ENCODE measurements around the gene EIF4E2.
A peak's percentile ranks its signal among the peaks of the same experiment; 100 is the strongest.
"Not testable (repeated sequence)": the region's sequence is repeated elsewhere in the genome, so short reads cannot be mapped to it uniquely, and the experiment has no call there.

EIF4E2 gene

DNA sequence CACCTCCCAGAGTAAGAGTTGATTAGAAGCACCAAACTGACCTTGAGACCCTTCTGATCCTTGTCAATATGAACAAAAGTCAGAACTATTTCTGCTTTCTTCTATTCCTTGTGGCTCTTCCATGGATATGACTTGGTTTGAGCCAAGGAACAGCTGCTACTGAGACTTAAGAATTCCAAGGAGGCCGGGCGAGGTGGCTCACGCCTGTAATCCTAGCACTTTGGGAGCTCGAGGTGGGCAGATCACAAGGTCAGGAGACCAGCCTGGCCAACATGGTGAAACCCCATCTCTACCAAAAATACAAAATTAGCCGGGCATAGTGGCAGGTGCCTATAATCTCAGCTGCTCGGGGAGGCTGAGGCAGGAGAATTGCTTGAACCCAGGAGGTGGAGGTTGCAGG, 20.0 kb downstream of the EIF4E2 start:
- not testable (repeated sequence) for DNase-seq

DNA sequence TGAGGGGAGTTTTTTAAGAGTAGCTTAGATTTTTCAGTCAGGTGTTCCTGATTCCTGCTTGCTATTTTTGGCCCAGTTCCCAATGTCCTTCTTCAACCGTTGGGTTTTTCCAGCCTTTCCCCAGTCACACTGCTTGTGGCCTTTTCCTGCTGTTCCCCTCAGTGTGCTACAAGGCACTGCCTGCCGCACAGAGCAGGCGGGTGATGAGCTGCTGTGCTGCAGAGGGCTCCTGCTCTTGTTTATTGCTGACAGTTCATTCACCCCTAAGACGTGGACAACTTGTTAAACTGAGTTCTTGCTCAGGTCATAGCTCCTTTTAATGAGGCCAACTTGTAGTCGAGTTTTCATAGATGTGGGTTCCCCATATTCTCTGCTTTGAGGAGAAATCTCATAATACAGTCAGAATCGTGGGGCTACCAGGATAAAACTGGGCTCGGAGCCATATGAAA, 20.6 kb downstream of the EIF4E2 start:
- no peak for DNase-seq

DNA sequence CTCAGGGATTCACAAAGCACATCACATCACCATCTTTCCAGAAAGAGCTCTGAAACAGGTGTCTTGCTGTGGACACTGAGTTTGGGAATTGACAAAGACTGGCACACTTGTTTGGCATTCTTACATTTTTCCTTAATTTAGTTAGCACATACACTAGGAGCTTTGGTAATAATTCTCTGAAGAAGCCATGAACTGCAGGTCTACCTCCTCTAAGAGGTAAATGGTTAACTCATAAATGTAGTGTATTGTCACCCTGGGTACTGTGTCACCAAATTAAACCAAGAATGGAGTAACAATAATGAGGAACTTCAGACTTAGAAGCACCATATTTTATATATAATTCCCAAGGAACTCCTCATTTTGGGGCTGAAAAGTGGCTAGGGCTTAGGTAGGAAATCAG, 22.6 kb downstream of the EIF4E2 start:
- no peak for DNase-seq

DNA sequence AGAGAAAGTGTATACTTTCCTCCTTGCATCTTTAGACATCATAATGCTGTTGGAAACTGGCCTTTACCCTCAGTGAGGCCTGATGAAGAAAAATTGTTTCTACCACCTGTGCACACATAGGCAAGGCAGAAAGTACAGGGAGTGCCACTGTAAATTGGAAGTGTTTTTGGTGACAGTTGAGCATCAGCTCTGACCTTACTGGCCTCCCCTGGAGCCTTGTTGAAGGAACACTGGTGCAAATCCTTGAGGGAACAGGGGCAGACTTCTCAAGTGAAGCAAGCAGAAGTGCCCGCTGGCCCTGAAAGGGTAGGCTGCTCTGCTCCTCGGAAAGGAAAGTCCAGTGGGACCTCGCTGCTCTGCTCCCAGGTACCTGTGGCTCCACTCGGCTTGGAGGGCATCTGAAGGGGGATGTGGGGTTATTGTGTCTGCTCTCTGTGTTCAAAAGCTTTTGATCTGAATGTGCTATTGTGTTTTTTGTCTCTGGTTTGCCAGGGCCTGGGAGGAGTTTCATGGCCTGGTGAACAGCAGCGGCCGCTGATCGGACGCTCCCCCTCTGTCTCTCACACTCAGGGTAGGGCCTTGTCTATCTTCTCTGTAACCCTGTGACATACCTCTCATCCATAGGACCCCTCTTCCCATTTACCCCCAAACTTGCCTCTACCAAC, 23.4 kb downstream of the EIF4E2 start:
- DNase-seq: no peak

DNA sequence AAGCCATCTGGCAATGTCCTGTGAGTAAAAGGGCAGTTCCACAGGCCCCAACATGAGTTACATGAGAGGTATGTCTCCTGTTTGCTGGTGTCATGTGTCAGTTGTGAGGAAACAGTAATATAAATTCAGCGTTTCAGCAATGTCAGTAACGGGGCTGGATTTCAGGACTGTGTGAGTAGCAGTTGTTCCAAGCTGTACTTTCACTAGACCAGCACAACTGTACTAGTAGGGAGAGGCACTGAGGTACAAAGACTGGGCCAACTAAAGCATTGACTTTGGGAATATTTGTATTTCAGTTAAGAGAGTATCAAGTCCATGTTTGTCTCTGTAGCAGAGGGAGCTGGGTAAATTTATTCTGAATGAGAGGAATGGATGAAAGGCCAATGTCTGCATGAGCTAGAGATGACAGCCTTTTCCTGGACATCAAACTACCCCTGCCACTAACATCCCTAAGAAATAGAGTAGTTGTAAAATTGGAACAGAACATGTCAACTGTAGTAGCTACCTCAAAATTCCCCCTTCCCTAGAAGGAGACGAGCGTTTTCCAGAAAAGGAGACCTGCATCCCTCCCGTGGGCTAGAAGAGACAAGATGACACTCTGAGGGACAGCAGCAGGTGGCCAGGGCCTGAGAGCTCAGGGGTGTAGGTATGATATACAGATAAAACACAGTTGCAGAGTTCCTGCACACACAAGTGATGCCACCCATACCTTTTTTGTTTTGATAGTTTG, 24.4 kb downstream of the EIF4E2 start:
- no peak for DNase-seq

DNA sequence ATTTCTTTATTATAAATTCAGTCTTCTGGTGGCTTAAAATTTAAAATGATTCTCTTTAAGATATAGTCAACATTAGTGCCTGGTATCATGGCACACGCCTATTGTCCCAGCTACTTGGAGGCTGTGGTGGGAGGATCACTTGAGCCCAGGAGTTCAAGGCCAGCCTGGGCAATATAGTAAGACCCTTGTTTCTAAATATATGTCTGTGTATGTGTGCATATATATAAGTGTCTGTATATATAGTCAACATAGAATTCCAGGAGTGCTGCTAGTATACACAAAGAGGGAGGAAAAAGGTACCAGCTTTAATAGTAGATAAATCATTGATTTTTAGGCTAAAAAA, 24.9 kb downstream of the EIF4E2 start:
- DNase-seq: no peak

DNA sequence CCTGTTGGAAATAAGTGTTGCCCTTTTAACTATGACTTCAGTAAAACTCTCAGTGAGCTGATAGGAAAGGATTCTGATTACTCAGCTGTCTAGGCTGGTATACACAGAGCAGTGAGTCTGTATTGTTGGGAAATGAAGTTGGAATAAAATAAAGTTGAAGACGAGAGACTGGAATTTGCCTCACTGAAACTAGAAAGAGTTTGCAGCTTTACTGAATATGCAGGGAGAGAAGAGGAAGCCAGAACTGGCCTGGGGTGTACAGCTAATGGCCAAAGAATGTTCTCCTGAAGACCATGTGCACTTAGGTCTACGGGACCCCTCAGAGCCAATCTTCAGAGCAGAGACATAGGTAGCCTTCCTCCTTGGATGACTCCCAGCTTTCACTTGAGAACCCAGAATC, 26.5 kb downstream of the EIF4E2 start:
- DNase-seq: no peak

DNA sequence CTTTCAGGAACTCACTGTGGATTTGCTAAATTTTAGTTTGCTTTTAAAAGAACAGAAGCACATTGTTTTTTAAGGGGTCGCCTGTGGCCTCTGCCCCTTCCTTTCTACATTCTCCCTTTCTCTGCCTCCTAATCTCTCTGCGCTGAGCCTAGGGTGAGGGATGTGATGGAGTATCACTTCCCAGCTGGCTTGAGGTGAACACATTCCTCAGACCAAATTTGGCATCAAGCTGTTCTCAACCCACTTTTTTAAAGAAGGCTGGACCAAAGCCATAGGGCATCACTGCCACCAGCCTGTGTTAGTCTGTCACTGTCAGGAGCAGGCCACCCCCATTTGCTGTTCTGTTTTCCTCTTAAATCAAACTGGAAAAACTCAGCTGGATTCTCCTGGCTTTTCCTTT, 27.4 kb downstream of the EIF4E2 start:
- no peak for DNase-seq

DNA sequence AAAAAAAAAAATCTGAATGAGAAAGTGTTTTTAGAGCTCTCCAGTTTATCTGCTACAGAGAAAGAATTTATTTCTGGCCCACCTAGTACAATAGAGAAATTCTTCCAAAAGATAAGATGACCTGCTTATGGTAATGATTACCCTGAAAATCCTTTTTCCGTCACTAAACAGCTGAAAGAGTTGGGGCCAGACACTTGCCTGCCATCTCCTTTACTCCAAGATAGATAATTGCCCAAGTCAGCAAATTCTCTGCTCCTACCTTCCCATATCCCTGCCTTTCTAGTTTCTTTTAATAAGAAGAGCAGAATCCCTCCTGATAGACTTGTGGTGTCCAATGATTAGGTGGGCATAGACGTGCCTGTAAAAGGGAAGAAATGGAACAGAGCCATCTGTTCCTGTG, 28.1 kb downstream of the EIF4E2 start:
- no peak for DNase-seq

DNA sequence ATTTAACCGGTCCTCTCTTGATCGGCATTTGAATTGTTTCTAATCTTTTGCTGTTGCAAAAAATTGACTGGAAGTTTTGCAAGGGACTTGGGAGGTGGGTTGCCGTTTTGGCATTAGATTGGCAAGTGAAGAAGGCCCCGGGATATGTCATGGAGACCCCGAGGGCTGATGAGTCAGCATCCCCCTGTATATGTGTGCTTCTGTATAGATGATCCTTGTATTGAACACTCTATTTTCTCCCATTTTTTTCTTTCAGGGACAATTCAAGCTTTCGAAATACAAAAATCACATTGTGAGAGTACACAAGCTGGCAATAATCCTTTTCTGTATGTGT, 30.1 kb downstream of the EIF4E2 start:
- DNase-seq: no peak

DNA sequence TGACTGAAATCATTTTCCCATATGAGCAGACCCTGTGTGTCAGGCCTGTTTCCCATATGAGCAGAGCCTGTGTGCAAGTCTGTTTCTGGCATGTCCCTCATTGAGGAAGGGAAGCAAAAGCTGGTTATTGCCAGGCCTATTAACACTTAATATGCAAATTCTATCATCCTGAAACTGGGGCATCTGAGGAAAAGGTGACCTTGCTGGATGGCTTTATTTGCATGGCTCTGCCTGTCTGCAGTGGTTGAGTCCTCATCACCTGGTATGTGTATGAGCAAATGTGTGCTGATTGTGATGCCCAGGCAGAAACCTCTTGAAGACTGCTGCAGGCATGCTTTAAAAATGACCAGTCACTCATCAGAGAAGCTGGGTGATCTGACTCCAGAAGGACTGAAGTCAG, 31.2 kb downstream of the EIF4E2 start:
- no peak for DNase-seq

DNA sequence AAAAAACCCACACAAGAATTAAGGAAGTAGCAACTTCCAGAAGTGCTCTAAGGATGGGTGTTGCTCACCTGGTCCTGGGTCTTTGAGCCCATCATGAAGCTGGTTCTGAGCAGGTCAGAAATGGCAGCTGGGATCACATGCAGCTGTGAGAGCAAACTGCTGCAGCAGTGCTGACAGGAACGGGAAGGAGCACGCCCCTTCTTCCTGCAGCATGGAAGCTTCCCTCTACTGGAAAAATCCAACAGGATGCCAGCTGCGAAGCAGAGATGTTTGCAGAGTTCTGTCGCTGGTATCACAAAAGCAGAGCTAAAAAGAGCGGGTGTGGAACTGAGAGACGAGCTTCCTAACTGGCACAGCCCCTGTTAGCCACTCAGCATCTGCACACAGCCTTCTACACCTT, 33.7 kb downstream of the EIF4E2 start:
- DNase-seq: no peak

DNA sequence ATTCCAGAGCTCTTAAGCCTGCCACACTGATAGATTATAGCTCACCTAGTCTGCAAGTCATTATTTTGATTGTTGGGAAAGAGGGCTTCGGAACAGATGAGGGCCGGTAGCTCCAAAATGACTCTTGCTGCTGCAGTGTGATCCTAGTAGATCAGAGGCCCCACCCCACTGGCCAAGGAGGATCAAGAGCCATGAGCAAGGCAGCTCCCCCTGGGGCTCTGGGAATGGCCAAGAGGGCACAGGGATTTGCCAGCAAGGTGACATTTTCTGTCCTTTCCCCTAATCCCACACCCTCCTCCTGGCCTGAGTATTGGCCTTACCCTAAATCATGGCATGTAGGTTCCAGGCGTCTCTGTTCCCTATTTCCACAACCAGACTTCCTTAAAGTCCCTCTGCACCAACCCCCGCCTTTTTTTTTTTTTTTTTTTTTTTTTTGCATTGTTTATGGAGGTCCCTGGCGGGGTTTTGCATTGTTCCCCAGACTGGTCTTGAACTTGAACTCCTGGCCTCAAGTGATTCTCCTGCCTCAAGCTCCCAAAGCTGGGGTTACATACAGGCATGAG, 36.5 kb downstream of the EIF4E2 start:
- no peak for DNase-seq

DNA sequence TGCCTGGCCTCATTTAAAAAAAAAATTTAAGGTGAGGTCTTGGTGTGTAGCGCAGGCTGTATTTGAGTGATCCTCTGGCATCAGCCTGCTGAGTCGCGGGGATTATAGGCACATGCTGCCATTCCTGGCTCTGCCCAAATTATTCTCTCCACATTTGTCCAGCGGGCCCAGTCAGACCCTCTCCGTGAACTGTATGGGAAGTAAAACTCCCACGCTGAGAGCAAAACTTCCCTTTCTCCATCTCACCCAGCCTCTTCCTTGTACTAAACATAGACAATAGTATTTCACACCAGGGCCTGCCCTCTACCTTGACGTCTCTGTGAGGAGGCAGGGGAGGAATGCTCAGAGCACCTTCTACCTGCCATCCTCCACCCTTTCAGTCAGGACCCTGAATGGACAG, 37.0 kb downstream of the EIF4E2 start:
- no peak for DNase-seq

DNA sequence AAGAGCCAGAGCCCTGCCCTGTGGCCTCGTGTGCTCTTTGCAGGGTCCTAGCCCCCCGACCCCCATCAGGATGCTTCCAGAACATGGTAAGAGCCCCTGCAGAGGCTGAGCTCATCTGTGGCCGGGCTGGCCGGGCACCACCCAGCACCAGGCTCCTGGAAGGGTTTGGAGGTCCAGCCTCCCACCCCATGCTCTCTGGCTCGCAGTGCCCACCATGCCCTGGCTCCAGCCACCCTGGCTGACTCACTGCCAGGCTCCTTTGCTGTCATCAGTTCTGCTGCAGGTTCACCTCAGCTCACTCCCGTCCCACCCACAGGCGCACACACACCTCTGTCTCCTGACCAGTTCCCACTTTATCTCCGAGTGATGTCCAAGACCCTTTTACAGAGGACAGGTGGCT, 37.5 kb downstream of the EIF4E2 start:
- DNase-seq: no peak

DNA sequence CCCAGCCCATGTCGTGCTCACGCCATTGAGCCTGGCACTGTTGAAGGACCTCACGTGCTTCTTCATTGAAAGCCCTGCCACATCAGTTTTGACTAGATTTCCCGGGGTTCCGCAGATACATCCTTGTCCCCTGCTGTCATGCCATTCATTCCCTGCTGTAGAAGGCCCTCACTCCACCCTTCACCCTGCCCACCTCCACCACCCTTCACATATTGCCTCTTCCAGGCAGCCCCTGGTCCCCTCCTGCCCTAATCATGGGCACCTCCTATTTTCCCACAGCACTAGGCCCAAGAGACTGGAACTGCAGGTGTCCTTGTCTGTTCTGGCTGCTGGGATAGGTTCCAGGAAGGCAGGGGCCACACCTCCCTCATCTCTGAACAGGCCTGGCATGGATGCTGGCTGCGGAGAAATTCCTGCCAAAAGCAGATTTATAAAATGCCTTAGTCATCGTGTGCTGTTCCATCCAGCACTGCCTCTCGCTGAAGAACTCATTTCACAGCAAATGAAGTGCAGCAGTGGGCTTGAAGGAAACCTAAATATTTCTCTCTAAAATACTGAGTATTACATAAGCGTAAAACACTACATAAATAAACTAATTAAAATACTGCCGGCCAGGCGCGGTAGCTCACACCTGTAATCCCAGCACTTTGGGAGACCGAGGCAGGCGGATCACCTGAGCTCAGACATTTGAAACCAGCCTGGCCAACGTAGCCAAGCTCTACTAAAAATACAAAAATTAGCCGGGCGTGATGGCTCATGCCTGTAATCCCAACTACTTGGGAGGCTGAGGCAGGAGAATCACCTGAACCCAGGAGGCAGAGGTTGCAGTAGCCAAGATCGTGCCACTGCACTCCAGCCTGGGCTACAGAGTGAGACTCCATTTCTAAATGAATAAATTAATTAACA, 38.4 kb downstream of the EIF4E2 start:
- peak; percentile 19 for DNase-seq

DNA sequence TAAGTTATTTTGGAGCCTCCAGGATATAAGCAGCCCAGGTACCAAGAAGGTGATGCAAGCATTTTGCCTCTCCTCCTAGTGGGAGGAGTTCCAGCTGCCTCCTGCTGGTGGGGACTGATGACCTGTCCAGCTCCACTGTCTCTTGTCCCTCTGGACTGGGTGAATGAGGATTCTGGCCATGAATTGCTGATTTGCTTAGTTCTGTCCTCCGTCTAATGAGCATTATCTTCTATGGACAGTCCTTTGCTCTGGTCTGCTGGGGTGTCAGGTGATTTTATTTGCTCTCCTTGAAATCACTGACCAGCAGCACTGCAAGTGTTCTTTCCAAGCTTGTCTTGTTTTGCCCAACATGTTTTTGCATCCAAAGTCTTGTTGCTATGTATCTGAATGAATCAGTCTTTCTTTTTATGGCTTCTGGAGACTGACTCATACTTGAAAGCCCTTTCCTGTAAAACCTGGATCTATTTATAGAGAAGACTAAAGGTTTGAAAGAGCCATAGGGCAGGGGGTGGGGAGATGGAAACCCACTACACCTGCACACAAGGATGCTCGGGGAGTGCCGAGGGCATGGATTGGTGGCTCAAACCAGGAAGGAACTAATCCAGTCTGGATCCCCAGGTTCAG, 42.4 kb downstream of the EIF4E2 start:
- DNase-seq: no peak

DNA sequence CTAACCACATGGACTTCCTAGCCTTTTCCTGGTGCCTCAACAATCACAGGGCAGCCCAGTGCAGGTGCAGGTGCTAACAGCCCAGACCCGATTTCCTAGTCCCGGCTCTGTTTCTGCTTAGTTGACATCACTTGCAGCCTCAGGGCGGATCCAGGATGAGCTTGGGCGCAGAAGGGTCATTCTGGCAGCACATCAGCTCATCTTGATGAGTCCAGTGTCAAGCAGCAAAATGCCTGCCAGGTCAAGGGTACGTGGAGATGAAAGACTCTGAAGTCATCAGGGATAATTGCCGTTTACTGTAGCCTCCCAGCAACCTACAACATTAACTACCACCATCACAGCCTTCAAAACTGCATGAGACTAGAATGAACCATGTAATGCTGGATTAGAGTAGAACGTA, 43.5 kb downstream of the EIF4E2 start:
- DNase-seq: no peak

DNA sequence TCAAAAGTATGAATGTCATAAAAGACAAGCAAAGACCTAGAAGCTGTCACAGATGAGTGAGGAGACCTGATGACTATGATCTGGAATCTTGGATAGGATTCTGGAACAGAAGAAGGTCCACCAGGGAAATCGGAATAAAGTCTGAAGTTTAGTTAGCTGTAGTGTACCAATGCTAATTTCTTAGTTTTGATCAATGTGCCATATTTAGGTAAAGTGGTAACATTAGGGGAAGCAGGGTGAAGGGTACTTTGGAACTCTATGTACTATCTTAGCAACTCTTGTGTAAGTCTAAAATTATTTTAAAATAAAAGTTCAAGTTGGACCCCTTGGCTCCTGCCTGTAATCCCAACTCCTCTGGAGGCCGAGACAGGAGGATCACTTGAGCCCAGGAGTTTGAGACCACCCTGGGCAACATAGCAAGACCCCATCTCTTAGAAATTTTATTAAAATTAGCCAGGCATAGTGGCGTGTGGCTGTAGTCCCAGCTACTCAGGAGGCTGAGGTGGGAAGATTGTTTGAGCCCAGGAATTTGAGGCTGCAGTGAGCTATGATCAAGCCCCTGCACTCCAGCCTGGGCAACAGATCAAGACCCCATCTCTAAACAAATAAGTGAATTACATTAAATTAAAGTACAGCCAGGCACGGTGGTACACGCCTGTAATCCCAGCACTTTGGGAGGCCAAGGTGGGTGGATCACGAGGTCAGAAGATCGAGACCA, 47.0 kb downstream of the EIF4E2 start:
- no peak for DNase-seq

DNA sequence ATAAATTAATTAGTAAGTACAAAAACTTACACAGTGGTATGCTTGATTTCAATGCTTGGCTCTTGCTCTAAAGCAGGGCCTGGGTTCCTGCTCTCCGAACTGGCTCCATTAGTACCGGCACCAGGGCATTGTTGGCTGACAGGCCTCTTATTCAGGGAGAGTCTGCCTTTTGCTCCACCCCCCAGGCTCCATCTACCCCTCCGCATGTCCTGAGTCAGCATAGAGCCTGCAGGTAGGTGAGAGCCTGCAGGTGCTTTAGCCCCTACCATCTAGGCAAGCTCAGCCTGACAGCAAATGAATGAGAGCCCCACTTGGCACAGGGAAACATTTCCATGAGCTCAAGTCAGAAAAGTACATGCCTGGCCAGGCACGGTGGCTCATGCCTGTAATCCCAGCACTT, 47.8 kb downstream of the EIF4E2 start:
- no peak for DNase-seq

DNA sequence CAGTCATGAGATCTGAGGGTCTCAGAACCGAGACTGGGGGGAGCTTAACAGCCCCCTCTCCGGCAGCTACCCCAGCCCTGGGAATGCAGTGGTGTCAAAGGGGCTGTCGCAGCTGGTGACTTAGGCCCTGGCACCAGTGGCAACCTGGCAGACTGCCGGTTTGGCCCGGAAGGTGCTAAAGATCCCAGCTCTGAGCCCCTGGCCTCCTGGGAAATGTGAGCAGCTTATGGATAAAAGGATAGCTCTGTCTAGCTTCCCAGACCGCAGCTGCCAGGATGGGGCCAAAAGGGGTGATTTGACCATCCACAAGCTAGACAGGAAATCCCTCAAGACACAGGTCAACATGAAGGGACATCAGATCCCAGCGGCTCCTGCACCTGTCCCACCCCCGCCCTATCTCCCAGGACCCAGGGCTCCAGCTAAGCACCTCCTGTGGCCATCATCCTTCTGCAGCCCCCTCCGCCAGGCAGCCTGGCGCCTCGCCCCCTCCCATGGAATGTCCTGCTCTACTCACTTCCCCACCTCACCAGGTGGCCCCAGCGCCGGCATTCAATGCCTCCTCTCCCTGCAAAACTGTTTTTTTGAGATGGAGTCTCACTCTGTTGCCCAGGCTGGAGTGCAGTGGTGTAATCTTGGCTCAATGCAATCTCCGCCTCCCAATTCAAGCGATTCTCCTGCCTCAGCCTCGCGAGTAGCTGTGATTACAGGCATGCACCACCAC, 49.7 kb downstream of the EIF4E2 start:
- no peak for DNase-seq

DNA sequence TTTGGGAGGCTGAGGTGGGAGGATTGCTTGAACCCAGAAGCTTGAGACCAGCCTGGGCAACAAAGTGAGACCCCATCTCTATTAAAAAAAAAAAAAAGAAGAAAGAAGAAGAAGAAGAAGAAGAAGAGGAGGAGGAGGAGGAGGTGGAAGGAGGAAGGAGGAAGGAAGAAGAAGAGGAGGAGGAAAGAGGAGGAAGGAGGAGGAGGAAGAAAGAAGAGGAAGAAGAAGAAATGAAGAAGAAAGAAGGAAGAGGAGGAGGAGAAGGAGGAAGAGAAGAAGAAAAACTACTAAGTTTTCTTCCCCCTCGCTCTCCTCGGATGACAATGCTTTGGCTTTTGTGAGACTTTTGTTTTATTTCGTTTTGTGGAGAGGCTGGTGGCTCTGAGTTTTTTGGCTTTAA, 52.8 kb downstream of the EIF4E2 start:
- no peak for DNase-seq

All from hematopoietic multipotent progenitor cell treated with erythropoietin and hydrocortisone succinate and interleukin-3 and kit ligand, for 8 days (in vitro differentiated cells).